WTC11 (cell line): ENCODE results near the gene ATP11B. TPM values are rescaled to one million over a fixed set of nuclear protein-coding genes. Genes with fewer than 3 reads are reported as not detected.

ENCODE experiments used
- ATAC-seq: fragments of 200-7000 bp; cut with Tn5 transposase; 2 replicates; pipeline ENCODE4 v1.10.0; 2021; ENCODE audit warnings: mild to moderate bottlenecking, moderate library complexity
- CTCF ChIA-PET: fragments of 300-600 bp; sonication (Branson Sonifier 250); formaldehyde crosslinking; loops from one replicate; lab custom pipeline; 2021; ENCODE audit warnings: antibody characterized with exemption; lab: Charles Lee
- POLR2A ChIA-PET: fragments of 350-600 bp; sonication (Branson Sonifier 250); formaldehyde crosslinking; loops from one replicate; lab custom pipeline; 2021; ENCODE audit warnings: antibody characterized with exemption; lab: Charles Lee
- DNase-seq: peaks from one replicate; pipeline ENCODE4 v3.0.0; 2021; ENCODE audit warnings: low spot score
- H3K27ac Mint-ChIP-seq: 2 replicates; pipeline ENCODE4 v1.8.0; 2021; ENCODE audit warnings: mixed read lengths
- H3K27me3 Mint-ChIP-seq: 2 replicates; pipeline ENCODE4 v1.8.0; 2021; ENCODE audit warnings: low read depth, mild to moderate bottlenecking, moderate library complexity, mixed read lengths
- H3K36me3 Mint-ChIP-seq: 2 replicates; pipeline ENCODE4 v1.8.0; 2021; ENCODE audit warnings: mixed read lengths
- H3K4me1 Mint-ChIP-seq: 2 replicates; pipeline ENCODE4 v1.8.0; 2022; ENCODE audit warnings: mixed read lengths
- H3K4me3 Mint-ChIP-seq: 2 replicates; pipeline ENCODE4 v1.8.0; 2021; ENCODE audit warnings: mild to moderate bottlenecking, moderate library complexity, mixed read lengths
- H3K9me3 Mint-ChIP-seq: 2 replicates; pipeline ENCODE4 v1.8.0; 2021; ENCODE audit warnings: mixed read lengths
- AFF4 ChIP-seq: sonication (generic); formaldehyde crosslinking; IDR thresholded peaks from 2 replicates; pipeline ENCODE4 v1.8.1; 2023; ENCODE audit warnings: mild to moderate bottlenecking, missing genetic modification reagents, borderline replicate concordance
- CDX4 ChIP-seq: fragments of 250-450 bp; sonication (Bioruptor Pico); IDR thresholded peaks from 2 replicates; pipeline ENCODE4 v1.9.0; 2021; ENCODE audit warnings: moderate library complexity, mild to moderate bottlenecking, inconsistent platforms, borderline replicate concordance
- CREM ChIP-seq: sonication (generic); formaldehyde crosslinking; IDR thresholded peaks from 2 replicates; pipeline ENCODE4 v1.8.1; 2022; ENCODE audit warnings: mild to moderate bottlenecking, missing genetic modification reagents, moderate library complexity
- CTCF ChIP-seq: fragments of 200-600 bp; IDR thresholded peaks from 2 replicates; pipeline ENCODE4 v1.8.0; 2022; ENCODE audit warnings: antibody characterized with exemption
- ERG ChIP-seq: fragments of 250-450 bp; sonication (Bioruptor Pico); IDR thresholded peaks from 2 replicates; pipeline ENCODE4 v1.8.0; 2021; ENCODE audit warnings: mild to moderate bottlenecking
- HMGA2 ChIP-seq: fragments of 250-450 bp; sonication (Bioruptor Pico); IDR thresholded peaks from 2 replicates; pipeline ENCODE4 v1.4.0; 2021; ENCODE audit warnings: mild to moderate bottlenecking, moderate library complexity
- MYBL2 ChIP-seq: sonication (generic); formaldehyde crosslinking; IDR thresholded peaks from 2 replicates; pipeline ENCODE4 v1.8.1; 2023; ENCODE audit warnings: mild to moderate bottlenecking, moderate library complexity, missing genetic modification reagents
- NFE2L1 ChIP-seq: sonication (generic); formaldehyde crosslinking; IDR thresholded peaks from 2 replicates; pipeline ENCODE4 v1.8.1; 2023; ENCODE audit warnings: missing genetic modification reagents
- NFYB ChIP-seq: sonication (generic); formaldehyde crosslinking; conservative IDR thresholded peaks from 2 replicates; pipeline ENCODE4 v1.8.0; 2022; ENCODE audit warnings: low read depth, missing genetic modification reagents
- RORB ChIP-seq: fragments of 250-450 bp; sonication (Bioruptor Pico); IDR thresholded peaks from 2 replicates; pipeline ENCODE4 v1.9.0; 2021; ENCODE audit warnings: mild to moderate bottlenecking
- SMAD3 ChIP-seq: sonication (generic); formaldehyde crosslinking; IDR thresholded peaks from 2 replicates; pipeline ENCODE4 v1.8.0; 2022; ENCODE audit warnings: missing genetic modification reagents, mild to moderate bottlenecking, borderline replicate concordance
- SP1 ChIP-seq: sonication (generic); formaldehyde crosslinking; conservative IDR thresholded peaks from 2 replicates; pipeline ENCODE4 v1.8.1; 2022; ENCODE audit warnings: missing genetic modification reagents
- STAT6 ChIP-seq: sonication (generic); formaldehyde crosslinking; conservative IDR thresholded peaks from 2 replicates; pipeline ENCODE4 v1.8.1; 2023; ENCODE audit warnings: mild to moderate bottlenecking, low read depth, missing genetic modification reagents, moderate library complexity
- ZNF416 ChIP-seq: fragments of 250-450 bp; sonication (Bioruptor Pico); IDR thresholded peaks from 2 replicates; pipeline ENCODE4 v1.9.0; 2021; ENCODE audit warnings: mild to moderate bottlenecking, inconsistent platforms
- total RNA-seq: library from RNA; stranded (reverse); gene quantifications from 3 replicates; pipeline ENCODE4 v1.2.3, GENCODE V29; 2021
- TF ChIP-seq, protein P1 (sequence below): sonication (generic); formaldehyde crosslinking; IDR thresholded peaks from 2 replicates; pipeline ENCODE4 v1.8.1; 2023; ENCODE audit warnings: mild to moderate bottlenecking, missing genetic modification reagents
- TF ChIP-seq, protein P2 (sequence below): sonication (generic); formaldehyde crosslinking; IDR thresholded peaks from 2 replicates; pipeline ENCODE4 v1.8.1; 2023; ENCODE audit warnings: mild to moderate bottlenecking, missing genetic modification reagents
- TF ChIP-seq, protein P3 (sequence below): sonication (generic); formaldehyde crosslinking; IDR thresholded peaks from 2 replicates; pipeline ENCODE4 v1.8.1; 2022; ENCODE audit warnings: low read depth, missing genetic modification reagents, borderline replicate concordance
- TF ChIP-seq, protein P4 (sequence below): fragments of 250-450 bp; sonication (Bioruptor Pico); IDR thresholded peaks from 2 replicates; pipeline ENCODE4 v2.1.2; 2022; ENCODE audit warnings: mild to moderate bottlenecking, moderate library complexity

The ATP11B gene
- total RNA-seq, 1 experiment from 2014 or later = 25.7 TPM

DNA sequence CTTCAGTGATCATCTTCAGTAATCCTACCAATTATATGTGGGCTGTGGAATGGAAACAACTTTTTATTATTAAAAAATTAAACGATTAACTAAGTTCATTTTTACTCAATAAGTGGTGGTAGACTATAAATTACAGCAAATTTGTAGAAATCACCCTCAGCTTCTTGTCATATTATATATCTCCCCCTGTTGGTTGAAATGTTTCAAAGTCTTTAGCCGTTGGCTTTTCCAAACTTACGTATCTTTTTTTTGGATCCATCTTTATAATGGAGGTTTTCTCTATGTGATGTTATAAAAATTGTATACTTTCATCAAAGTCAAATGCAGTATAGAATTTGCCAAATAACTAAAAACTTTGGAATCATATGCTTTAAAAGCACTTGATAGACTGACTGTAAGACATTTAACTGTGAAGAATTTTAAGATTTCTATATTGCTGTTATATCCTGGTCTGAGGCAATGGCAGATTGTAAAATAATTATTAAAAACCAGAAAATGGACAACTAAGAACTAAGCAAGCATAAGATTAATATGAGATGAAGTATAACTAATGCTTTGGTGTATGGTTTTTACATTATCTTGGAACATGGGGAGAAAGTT is 44.7 kb downstream of the ATP11B start:
- H3K27ac Mint-ChIP-seq = no peak overlapping the region
- H3K4me1 Mint-ChIP-seq = no peaks in the 10 kb centered on the region
- CTCF ChIA-PET = interaction anchor here (0.7 to 1.8 kb wide), 11 partner anchors 14 to 133 kb away, joined by 3 to 33 read pairs (median 3); partner anchors contain the start of gene ATP11B
- H3K4me3 Mint-ChIP-seq = no peak overlapping the region
- no peak for DNase-seq
- no peak for ATAC-seq
- H3K27me3 Mint-ChIP-seq = no peaks in the 10 kb centered on the region
- H3K9me3 Mint-ChIP-seq = no peaks in the 10 kb centered on the region
- no peaks in the 10 kb centered on the region for H3K36me3 Mint-ChIP-seq
- POLR2A ChIA-PET = no interaction called here
- TF ChIP-seq RORB (CRISPR knock-in tag) (no peak), ZNF416 (CRISPR knock-in tag) (no peak), HMGA2 (no peak), CDX4 (no peak), AFF4 (CRISPR knock-in tag) (no peak), SMAD3 (CRISPR knock-in tag) (no peak), ERG (no peak), NFE2L1 (no peak), STAT6 (no peak), CREM (no peak), SP1 (CRISPR knock-in tag) (no peak), MYBL2 (CRISPR knock-in tag) (no peak), NFYB (no peak), CTCF (no peak)
- TF ChIP-seq, protein P1, sequence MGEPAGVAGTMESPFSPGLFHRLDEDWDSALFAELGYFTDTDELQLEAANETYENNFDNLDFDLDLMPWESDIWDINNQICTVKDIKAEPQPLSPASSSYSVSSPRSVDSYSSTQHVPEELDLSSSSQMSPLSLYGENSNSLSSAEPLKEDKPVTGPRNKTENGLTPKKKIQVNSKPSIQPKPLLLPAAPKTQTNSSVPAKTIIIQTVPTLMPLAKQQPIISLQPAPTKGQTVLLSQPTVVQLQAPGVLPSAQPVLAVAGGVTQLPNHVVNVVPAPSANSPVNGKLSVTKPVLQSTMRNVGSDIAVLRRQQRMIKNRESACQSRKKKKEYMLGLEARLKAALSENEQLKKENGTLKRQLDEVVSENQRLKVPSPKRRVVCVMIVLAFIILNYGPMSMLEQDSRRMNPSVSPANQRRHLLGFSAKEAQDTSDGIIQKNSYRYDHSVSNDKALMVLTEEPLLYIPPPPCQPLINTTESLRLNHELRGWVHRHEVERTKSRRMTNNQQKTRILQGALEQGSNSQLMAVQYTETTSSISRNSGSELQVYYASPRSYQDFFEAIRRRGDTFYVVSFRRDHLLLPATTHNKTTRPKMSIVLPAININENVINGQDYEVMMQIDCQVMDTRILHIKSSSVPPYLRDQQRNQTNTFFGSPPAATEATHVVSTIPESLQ (CRISPR knock-in tag) = no peak
- TF ChIP-seq, protein P2, sequence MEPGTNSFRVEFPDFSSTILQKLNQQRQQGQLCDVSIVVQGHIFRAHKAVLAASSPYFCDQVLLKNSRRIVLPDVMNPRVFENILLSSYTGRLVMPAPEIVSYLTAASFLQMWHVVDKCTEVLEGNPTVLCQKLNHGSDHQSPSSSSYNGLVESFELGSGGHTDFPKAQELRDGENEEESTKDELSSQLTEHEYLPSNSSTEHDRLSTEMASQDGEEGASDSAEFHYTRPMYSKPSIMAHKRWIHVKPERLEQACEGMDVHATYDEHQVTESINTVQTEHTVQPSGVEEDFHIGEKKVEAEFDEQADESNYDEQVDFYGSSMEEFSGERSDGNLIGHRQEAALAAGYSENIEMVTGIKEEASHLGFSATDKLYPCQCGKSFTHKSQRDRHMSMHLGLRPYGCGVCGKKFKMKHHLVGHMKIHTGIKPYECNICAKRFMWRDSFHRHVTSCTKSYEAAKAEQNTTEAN (CRISPR knock-in tag) = no peak
- TF ChIP-seq, protein P3, sequence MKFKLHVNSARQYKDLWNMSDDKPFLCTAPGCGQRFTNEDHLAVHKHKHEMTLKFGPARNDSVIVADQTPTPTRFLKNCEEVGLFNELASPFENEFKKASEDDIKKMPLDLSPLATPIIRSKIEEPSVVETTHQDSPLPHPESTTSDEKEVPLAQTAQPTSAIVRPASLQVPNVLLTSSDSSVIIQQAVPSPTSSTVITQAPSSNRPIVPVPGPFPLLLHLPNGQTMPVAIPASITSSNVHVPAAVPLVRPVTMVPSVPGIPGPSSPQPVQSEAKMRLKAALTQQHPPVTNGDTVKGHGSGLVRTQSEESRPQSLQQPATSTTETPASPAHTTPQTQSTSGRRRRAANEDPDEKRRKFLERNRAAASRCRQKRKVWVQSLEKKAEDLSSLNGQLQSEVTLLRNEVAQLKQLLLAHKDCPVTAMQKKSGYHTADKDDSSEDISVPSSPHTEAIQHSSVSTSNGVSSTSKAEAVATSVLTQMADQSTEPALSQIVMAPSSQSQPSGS = no peak
- TF ChIP-seq, protein P4, sequence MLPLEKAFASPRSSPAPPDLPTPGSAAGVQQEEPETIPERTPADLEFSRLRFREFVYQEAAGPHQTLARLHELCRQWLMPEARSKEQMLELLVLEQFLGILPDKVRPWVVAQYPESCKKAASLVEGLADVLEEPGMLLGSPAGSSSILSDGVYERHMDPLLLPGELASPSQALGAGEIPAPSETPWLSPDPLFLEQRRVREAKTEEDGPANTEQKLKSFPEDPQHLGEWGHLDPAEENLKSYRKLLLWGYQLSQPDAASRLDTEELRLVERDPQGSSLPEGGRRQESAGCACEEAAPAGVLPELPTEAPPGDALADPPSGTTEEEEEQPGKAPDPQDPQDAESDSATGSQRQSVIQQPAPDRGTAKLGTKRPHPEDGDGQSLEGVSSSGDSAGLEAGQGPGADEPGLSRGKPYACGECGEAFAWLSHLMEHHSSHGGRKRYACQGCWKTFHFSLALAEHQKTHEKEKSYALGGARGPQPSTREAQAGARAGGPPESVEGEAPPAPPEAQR (CRISPR knock-in tag) = no peak
